Measurements from ENCODE around the gene C2orf49. TPM values are rescaled to one million over a fixed set of nuclear protein-coding genes. Genes with fewer than 3 reads are reported as not detected.

C2orf49 gene
- total RNA-seq, 1 donor from 2014 or later: 30.3 TPM

Other genes starting within 250 kb of the C2orf49 start
- gene GPR45, start 95.8 kb upstream of the C2orf49 start, total RNA-seq: not detected in 2 replicates
- gene TGFBRAP1, start 7.8 kb upstream of the C2orf49 start, total RNA-seq: 27.8 and 45.1 TPM in 2 replicates
- 143 and 751 TPM in 2 replicates for gene FHL2, start 61.5 kb downstream of the C2orf49 start, total RNA-seq